ENCODE measurements around the gene SLC22A16. TPM values are rescaled to one million over a fixed set of nuclear protein-coding genes. Genes with fewer than 3 reads are reported as not detected.
"Not testable (repeated sequence)": the region's sequence is repeated elsewhere in the genome, so short reads cannot be mapped to it uniquely, and the experiment has no call there.

Gene SLC22A16
- total RNA-seq, 1 donor from 2014 or later, result not detected

DNA sequence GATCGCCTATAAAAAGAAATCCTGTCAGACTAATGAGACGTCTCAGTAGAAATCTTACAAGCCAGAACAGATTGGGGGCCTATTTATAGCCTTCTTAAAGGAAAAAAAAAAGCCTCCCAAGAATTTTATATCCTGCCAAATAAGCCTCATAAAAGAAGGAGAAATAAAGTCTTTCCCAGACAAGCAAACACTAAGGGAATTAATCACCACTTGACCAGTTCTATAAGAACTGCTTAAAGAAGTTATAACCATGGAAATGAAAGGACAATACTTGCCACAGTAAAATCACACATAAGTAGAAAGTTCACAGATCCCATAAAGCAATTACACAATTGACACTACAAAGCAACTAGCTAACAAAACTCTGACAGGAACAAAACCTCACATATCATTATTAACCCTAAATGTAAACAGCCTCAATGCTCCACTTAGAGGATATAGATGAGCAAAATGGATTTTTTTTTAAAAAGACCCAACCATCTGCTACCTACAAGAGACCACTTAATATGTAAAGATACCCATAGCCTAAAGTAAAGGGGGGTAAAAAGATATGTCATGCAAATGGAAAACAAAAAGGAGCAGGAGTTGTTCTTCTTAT, 13.4 kb downstream of the SLC22A16 start:
- FAIRE-seq, result no peak
- DNase-seq (ENCODE audit: low read depth), result no peak
- TF ChIP-seq, protein P1, sequence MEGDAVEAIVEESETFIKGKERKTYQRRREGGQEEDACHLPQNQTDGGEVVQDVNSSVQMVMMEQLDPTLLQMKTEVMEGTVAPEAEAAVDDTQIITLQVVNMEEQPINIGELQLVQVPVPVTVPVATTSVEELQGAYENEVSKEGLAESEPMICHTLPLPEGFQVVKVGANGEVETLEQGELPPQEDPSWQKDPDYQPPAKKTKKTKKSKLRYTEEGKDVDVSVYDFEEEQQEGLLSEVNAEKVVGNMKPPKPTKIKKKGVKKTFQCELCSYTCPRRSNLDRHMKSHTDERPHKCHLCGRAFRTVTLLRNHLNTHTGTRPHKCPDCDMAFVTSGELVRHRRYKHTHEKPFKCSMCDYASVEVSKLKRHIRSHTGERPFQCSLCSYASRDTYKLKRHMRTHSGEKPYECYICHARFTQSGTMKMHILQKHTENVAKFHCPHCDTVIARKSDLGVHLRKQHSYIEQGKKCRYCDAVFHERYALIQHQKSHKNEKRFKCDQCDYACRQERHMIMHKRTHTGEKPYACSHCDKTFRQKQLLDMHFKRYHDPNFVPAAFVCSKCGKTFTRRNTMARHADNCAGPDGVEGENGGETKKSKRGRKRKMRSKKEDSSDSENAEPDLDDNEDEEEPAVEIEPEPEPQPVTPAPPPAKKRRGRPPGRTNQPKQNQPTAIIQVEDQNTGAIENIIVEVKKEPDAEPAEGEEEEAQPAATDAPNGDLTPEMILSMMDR (IDR thresholded peaks at IDR 0.05; ENCODE audit: insufficient read depth, low read length, severe bottlenecking), result no peak
- Histone ChIP-seq H3K36me3 (ENCODE audit: control insufficient read depth, insufficient read depth, low read length) (no peaks in the 10 kb centered on the region), H3K4me3 (ENCODE audit: low read depth, low read length) (no peak overlapping the region), H3K27me3 (ENCODE audit: control insufficient read depth, insufficient read depth, low read length) (no peaks in the 10 kb centered on the region)

DNA sequence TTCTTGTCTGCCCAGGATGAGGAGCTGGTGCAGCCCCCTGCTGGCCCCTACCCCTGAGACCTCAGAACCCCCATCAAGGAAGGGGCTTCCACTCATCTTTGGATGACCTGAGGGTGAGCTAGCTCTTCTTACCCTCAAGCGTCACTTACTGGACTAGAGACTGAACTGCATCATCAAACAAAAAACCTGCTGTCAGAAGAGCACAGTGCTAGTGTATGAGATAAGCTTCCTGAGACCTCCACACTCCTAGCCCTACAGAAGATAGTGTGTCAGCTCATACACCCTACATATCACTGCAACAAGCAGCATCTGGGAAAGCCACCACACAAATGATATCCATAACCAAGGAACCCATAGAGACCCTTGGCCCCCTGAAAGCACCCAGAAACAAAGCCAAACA, 15.0 kb downstream of the SLC22A16 start:
- H3K4me3 ChIP-seq (ENCODE audit: low read depth, low read length), result no peak overlapping the region
- no peaks in the 10 kb centered on the region for H3K27me3 ChIP-seq (ENCODE audit: control insufficient read depth, insufficient read depth, low read length)
- no peak for FAIRE-seq
- TF ChIP-seq, protein P1 (IDR thresholded peaks at IDR 0.05; ENCODE audit: insufficient read depth, low read length, severe bottlenecking), result no peak
- no peak for DNase-seq (ENCODE audit: low read depth)
- no peaks in the 10 kb centered on the region for H3K36me3 ChIP-seq (ENCODE audit: control insufficient read depth, insufficient read depth, low read length)

DNA sequence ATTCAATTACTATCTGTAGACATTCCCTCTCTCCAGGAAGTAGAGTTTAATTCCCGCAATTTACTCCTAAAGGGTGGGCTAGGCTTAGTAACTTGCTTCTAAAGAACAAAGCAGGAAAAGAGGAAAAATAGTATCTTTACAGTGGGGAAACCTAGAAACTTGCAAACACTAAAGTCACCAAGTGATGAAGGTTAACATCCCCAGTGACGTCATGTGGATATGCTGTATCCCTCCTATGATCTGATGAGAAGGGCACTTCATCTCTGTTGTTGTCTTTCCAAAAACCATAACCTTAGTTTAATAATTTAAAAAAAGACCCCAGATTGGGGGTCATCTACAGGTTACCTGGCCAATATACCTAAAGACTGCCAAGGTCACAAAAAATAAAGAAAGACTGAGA, 17.3 kb downstream of the SLC22A16 start:
- DNase-seq (ENCODE audit: low read depth) (no peak), FAIRE-seq (no peak)
- no peaks in the 10 kb centered on the region for H3K27me3 ChIP-seq (ENCODE audit: control insufficient read depth, insufficient read depth, low read length)
- H3K36me3 ChIP-seq (ENCODE audit: control insufficient read depth, insufficient read depth, low read length), result no peaks in the 10 kb centered on the region
- H3K4me3 ChIP-seq (ENCODE audit: low read depth, low read length), result no peak overlapping the region
- TF ChIP-seq, protein P1 (IDR thresholded peaks at IDR 0.05; ENCODE audit: insufficient read depth, low read length, severe bottlenecking), result no peak

DNA sequence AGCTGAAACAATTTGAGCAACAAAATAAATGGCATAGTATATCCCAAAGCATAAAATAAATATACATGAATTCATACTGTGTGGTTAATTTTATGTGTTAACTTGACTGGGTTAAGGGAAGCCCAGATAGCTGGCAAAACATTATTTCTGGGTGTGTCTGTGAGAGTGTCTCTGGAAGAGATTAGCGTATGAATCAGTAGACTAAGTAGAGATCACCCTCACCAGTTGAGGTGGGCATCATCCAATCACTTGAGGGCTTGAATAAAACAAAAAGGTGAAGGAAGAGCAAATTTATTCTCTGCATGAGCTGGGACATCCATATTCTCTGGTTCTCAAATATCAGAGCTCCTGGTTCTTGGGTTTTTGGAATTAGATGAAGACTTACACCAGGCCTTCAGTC, 17.9 kb downstream of the SLC22A16 start:
- H3K4me3 ChIP-seq (ENCODE audit: low read depth, low read length), result no peak overlapping the region
- TF ChIP-seq, protein P1 (IDR thresholded peaks at IDR 0.05; ENCODE audit: insufficient read depth, low read length, severe bottlenecking), result no peak
- no peaks in the 10 kb centered on the region for H3K27me3 ChIP-seq (ENCODE audit: control insufficient read depth, insufficient read depth, low read length)
- H3K36me3 ChIP-seq (ENCODE audit: control insufficient read depth, insufficient read depth, low read length), result no peaks in the 10 kb centered on the region
- DNase-seq (ENCODE audit: low read depth), result no peak
- FAIRE-seq, result no peak

DNA sequence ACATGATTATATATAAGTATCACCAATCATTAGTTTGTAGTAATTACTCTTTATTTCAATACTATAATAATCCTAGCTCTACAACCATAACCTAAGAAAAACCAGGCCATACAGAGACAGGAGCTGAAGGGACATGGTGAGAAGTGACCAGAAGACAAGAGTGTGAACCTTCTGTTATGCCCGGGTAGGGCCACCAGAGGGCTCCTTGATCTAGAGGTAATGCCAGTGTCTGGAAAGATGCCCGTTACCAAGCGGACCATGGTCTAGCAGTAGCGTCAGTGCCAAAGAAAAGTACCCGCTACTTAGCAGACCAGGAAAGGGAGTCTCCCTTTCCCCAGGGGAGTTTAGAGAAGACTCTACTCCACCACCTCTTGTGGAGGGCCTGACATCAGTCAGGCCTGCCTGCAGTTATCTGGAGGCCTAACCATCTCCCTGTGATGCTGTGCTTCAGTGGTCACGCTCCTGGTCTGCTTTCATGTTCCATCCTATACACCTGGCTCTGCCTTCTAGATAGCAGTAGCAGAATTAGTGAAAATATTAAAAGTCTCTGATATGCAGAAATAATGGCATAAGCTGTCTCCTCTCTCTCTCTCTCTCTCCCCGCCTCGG, 18.7 kb downstream of the SLC22A16 start:
- H3K4me3 ChIP-seq (ENCODE audit: low read depth, low read length); H3K27me3 ChIP-seq (ENCODE audit: control insufficient read depth, insufficient read depth, low read length); H3K36me3 ChIP-seq (ENCODE audit: control insufficient read depth, insufficient read depth, low read length); FAIRE-seq: not testable (repeated sequence)
- peak; percentile 28 for DNase-seq (ENCODE audit: low read depth)
- TF ChIP-seq, protein P1 (IDR thresholded peaks at IDR 0.05; ENCODE audit: insufficient read depth, low read length, severe bottlenecking), result peak; percentile 58

DNA sequence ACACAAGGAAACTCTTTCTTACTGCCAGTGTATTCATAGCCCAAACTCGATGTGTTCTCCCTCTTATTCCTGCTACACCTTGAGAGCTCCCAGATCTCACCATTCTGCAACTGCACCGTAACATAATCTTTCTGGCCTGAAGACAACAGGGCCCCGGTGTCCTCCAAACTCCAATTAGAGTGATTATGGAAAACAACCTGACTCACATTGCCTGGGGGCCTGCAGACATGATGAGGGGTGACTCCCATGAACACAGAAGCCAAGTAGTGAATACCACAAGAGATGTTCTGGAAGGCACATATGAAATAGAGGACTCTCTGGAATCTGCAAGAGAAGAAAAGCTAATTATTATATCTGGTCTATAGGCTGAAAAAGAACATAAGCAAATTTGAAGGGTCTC, 19.7 kb downstream of the SLC22A16 start:
- no peak overlapping the region for H3K4me3 ChIP-seq (ENCODE audit: low read depth, low read length)
- DNase-seq (ENCODE audit: low read depth) (peak; percentile 20), FAIRE-seq (no peak)
- TF ChIP-seq, protein P1 (IDR thresholded peaks at IDR 0.05; ENCODE audit: insufficient read depth, low read length, severe bottlenecking), result no peak
- no peaks in the 10 kb centered on the region for H3K36me3 ChIP-seq (ENCODE audit: control insufficient read depth, insufficient read depth, low read length)
- no peaks in the 10 kb centered on the region for H3K27me3 ChIP-seq (ENCODE audit: control insufficient read depth, insufficient read depth, low read length)
